ENCODE results near the gene GRM1. TPM values are rescaled to one million over a fixed set of nuclear protein-coding genes. Genes with fewer than 3 reads are reported as not detected.

GRM1 gene
- total and polyA plus RNA-seq, 2 of the 4 experiments (the other 2 are of a cell fraction): not detected

DNA sequence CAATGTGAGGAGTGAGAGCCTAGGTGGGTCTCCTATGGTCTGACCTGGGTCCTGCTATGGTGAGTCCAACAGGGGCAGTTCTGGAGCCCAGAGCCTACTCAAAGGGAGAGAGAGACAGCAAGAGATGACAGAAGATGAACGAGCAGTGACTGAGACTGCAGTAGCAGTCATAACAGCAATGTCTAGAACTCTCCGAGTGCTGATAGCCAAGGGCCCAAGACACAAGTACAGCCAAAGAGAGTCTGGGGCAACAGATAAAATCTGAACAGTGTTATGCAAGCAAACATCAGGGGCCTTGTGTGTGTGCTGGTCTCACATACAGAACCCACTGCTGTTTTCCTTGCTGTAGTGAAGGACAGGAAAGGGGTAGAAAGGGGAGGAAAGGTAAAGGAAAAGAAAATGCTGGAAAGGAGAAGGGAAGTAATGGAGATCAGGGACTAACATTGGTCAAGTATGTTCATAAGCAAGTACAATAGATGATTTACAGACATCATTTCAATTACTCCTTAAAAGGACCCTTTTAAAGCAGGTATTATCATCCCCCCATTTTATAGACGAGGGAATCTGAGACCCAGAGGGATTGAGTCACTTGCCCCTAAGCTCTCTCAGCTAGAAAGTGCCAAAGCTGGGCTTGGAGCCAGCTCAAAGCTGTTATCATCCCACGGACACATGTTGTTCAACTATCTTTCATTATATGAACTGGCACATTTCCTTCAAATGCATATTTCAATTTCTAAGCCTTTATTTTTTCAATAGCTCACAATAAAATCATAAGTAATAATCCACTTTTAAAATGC lies 332.5 kb downstream of the GRM1 start:
- no peak overlapping the region for H2BK20ac ChIP-seq (ENCODE audit: low read depth, low read length)
- no peaks in the 10 kb centered on the region for H3K27me3 ChIP-seq (ENCODE audit: control insufficient read depth, insufficient read depth, low read length)
- no peak overlapping the region for H3K9ac ChIP-seq (ENCODE audit: low read depth, low read length)
- H3K9me1 ChIP-seq (ENCODE audit: insufficient read depth, low read length): 0 out of 2 replicates have a peak, but pooled peaks cover 2% of the 10 kb centered on the region
- no peak overlapping the region for H3K56ac ChIP-seq (ENCODE audit: extremely low read depth, insufficient read depth, low read length)
- H4K20me1 ChIP-seq (ENCODE audit: insufficient read depth, low read length): no peaks in the 10 kb centered on the region
- H2BK5ac ChIP-seq (ENCODE audit: low read depth, low read length, poor library complexity, severe bottlenecking): no peak overlapping the region
- ATAC-seq (ENCODE audit: low read depth) (no peak), DNase-seq (no peak)
- intact Hi-C loops (cut with micrococcal nuclease) (no loop called here), dilution Hi-C loops (cut with HindIII; ENCODE audit: low sequenced_read_pairs, unreplicated experiment) (no loop called here), in situ Hi-C loops (cut with MboI; ENCODE audit: low sequenced_read_pairs) (no loop called here)
- no peak overlapping the region for H3K14ac ChIP-seq (replicated peaks; ENCODE audit: low read depth, low read length)
- H3K27ac ChIP-seq (ENCODE audit: insufficient read depth, low read length): no peak overlapping the region
- H3K4me3 ChIP-seq (ENCODE audit: insufficient read depth, low read depth, low read length): no peak overlapping the region
- H2AK5ac ChIP-seq (ENCODE audit: low read depth, low read length): no peak overlapping the region
- no peak overlapping the region for H3K4ac ChIP-seq (ENCODE audit: low read depth, low read length)
- no peak overlapping the region for H3K4me2 ChIP-seq (ENCODE audit: low read depth, low read length)
- no peak overlapping the region for H2BK120ac ChIP-seq (ENCODE audit: low read depth, low read length)
- no peak overlapping the region for H4K91ac ChIP-seq (ENCODE audit: insufficient read depth, low read depth, low read length)
- ChIA-PET POLR2A (ENCODE audit: unreplicated experiment) (no interaction called here), CTCF (no interaction called here)
- no peak overlapping the region for H3K18ac ChIP-seq (ENCODE audit: low read depth, low read length)
- H2BK15ac ChIP-seq (ENCODE audit: low read depth, low read length): no peak overlapping the region
- no peak overlapping the region for H2AK9ac ChIP-seq (replicated peaks; ENCODE audit: low read depth, low read length, poor library complexity)
- no peak overlapping the region for H2AFZ ChIP-seq (replicated peaks; ENCODE audit: low read length, poor library complexity)
- BruUV-seq (replicated peaks): no TSS peak
- no peak overlapping the region for H4K8ac ChIP-seq (ENCODE audit: low read depth in 2 of 2, low read length in 2 of 2)
- H3K79me1 ChIP-seq (ENCODE audit: low read depth in 1 of 2, low read length in 2 of 2): no peaks in the 10 kb centered on the region
- TF ChIP-seq MXI1 (IDR thresholded peaks at IDR 0.05; ENCODE audit: borderline replicate concordance, low read depth, low read length) (no peak), RAD21 (IDR thresholded peaks at IDR 0.05; ENCODE audit: low read length) (no peak), BHLHE40 (IDR thresholded peaks at IDR 0.05; ENCODE audit: low read depth, low read length) (no peak), CTCF (conservative IDR thresholded peaks at IDR 0.05; ENCODE audit: low read depth, low read length) (no peak), RFX5 (IDR thresholded peaks at IDR 0.05; ENCODE audit: low read depth, low read length) (no peak), ELK1 (IDR thresholded peaks at IDR 0.05; ENCODE audit: borderline replicate concordance, low read depth, low read length) (no peak), MAFK (IDR thresholded peaks at IDR 0.05; ENCODE audit: low read depth, low read length) (no peak), FOS (IDR thresholded peaks at IDR 0.05; ENCODE audit: low read depth, low read length) (no peak), CEBPB (IDR thresholded peaks at IDR 0.05; ENCODE audit: low read depth, low read length) (no peak), RCOR1 (IDR thresholded peaks at IDR 0.05; ENCODE audit: insufficient replicate concordance, low read length) (no peak)
- no peaks in the 10 kb centered on the region for H3K9me3 ChIP-seq (ENCODE audit: control insufficient read depth, insufficient read depth, low read length)
- H3K4me1 ChIP-seq (ENCODE audit: control insufficient read depth, insufficient read depth, low read length): no peaks in the 10 kb centered on the region
- WGBS, 2 experiments (ENCODE audit: extremely low coverage in 2 of 2, insufficient read length in 1 of 2): 7% methylated on average over 3 of the region's 4 CpGs; no CpG with 5 or more reads in 1 of the 2 experiments
- no peak overlapping the region for H4K5ac ChIP-seq (ENCODE audit: low read depth, low read length)
- H3K36me3 ChIP-seq (ENCODE audit: control insufficient read depth, insufficient read depth, low read length): no peaks in the 10 kb centered on the region
- no peak overlapping the region for H3K23ac ChIP-seq (ENCODE audit: low read depth, low read length)

Measured in IMR-90 (cell line).